Mammary epithelial cell (primary cell): ENCODE measurements around the gene MYO1D.

Experiments
- EZH2 ChIP-seq: IDR thresholded peaks from 2 replicates; pipeline ENCODE4 v1.6.1; 2012; ENCODE audit warnings: low read length, inconsistent platforms, borderline replicate concordance
- TF ChIP-seq, protein P1 (sequence below), 2 donors: IDR thresholded peaks in 1 of 2; conservative IDR thresholded peaks in 1 of 2; 2 replicates each; pipeline ENCODE4 v1.5.1; 2011 to 2012; ENCODE audit warnings: inconsistent platforms in 2 of 2, low read length in 2 of 2, mild to moderate bottlenecking in 2 of 2, control low read depth in 1 of 2, low read depth in 1 of 2; ENCODE audit not compliant: insufficient read depth in 1 of 2; ENCODE audit errors: extremely low read depth in 1 of 2

DNA sequence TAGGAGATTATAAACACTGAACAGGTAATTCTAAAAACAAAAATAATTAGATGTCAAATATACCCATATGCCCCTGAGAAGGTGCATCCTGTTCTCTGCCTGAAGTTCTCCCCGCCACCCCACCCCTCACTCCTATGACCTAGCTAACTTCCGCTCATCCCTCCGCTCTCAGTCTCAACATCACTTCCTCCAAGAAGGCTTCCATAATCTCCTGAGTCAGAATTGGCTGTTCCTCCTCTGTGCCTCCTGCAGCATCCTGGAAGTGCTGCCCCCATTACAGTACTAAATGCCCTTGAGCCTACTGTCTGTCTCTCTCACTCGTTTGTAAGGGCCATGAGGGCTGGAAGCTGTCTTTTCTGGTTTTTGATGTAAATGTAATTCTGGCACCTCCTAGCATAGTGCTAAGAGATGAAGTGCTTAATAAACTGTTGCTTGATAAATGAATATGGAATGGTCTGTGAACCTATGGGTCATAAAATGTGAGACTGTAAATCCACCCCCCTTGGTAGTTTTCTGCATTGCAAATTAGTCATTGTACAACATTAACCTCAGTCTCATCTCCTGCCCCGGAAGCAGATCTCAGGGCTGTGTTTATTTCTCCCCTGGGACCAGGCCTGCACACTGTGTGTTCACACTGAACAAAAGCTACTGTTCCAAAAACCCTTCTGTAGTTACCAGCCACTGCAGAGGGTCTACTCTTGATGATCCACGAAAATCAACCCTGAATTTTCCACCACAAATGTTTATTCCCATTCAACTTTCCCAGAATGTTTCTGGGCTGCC, 3.9 kb upstream of the MYO1D start:
- TF ChIP-seq, protein P1, sequence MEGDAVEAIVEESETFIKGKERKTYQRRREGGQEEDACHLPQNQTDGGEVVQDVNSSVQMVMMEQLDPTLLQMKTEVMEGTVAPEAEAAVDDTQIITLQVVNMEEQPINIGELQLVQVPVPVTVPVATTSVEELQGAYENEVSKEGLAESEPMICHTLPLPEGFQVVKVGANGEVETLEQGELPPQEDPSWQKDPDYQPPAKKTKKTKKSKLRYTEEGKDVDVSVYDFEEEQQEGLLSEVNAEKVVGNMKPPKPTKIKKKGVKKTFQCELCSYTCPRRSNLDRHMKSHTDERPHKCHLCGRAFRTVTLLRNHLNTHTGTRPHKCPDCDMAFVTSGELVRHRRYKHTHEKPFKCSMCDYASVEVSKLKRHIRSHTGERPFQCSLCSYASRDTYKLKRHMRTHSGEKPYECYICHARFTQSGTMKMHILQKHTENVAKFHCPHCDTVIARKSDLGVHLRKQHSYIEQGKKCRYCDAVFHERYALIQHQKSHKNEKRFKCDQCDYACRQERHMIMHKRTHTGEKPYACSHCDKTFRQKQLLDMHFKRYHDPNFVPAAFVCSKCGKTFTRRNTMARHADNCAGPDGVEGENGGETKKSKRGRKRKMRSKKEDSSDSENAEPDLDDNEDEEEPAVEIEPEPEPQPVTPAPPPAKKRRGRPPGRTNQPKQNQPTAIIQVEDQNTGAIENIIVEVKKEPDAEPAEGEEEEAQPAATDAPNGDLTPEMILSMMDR (conservative IDR thresholded peaks at IDR 0.05 in 1 of 2, IDR thresholded peaks at IDR 0.05 in 1 of 2; ENCODE audit: extremely low read depth in 1 of 2, insufficient read depth in 1 of 2, low read depth in 1 of 2, low read length in 2 of 2), result no peak
- TF ChIP-seq EZH2, result no peak
